Measurements from ENCODE around the gene CNIH2. TPM values are rescaled to one million over a fixed set of nuclear protein-coding genes. Genes with fewer than 3 reads are reported as not detected.

The CNIH2 gene
- total RNA-seq, 1 experiment from 2014 or later: 12.9 TPM

- TF ChIP-seq GTF2I (CRISPR knock-in tag; conservative IDR thresholded peaks at IDR 0.05) (no peak), ARID4B (CRISPR knock-in tag; IDR thresholded peaks at IDR 0.05; ENCODE audit: borderline replicate concordance) (no peak), MAX (CRISPR knock-in tag; IDR thresholded peaks at IDR 0.05) (no peak), ZNF138 (CRISPR knock-in tag; conservative IDR thresholded peaks at IDR 0.05) (no peak), ATF2 (CRISPR knock-in tag; IDR thresholded peaks at IDR 0.05; ENCODE audit: borderline replicate concordance, low read depth) (no peak), TEAD1 (CRISPR knock-in tag; IDR thresholded peaks at IDR 0.05) (no peak), GRHL2 (CRISPR knock-in tag; IDR thresholded peaks at IDR 0.05; ENCODE audit: insufficient replicate concordance, severe bottlenecking) (no peak), ZSCAN18 (CRISPR knock-in tag; IDR thresholded peaks at IDR 0.05) (no peak), FOXP1 (CRISPR knock-in tag; IDR thresholded peaks at IDR 0.05; ENCODE audit: borderline replicate concordance) (no peak), NR1H2 (CRISPR knock-in tag; IDR thresholded peaks at IDR 0.05) (no peak)
These were observed 21.2 kb downstream of the CNIH2 start (continued) for GRCh38 chr11:66299186-66299585.

GRCh38 chr11:66302656-66303055 is 24.7 kb downstream of the CNIH2 start:
- Mint-ChIP-seq H3K36me3 (no peaks in the 10 kb centered on the region), H3K27me3 (ENCODE audit: low read depth) (peaks cover 4% of the 10 kb centered on the region), H3K4me3 (no peak overlapping the region), H3K27ac (no peak overlapping the region), H3K9me3 (no peaks in the 10 kb centered on the region), H3K4me1 (peaks cover under 1% of the 10 kb centered on the region; the same call in 1 of the 2 replicates)
- no peak for DNase-seq (ENCODE audit: low spot score)
- CTCF ChIA-PET: interaction anchor here (1.0 to 7.3 kb wide), 3 partner anchors 10 to 23 kb away, joined by 3 to 79 read pairs (median 5); no protein-coding TSS in a partner anchor
- ATAC-seq: no peak
- POLR2A ChIA-PET: no interaction called here
- TF ChIP-seq ZNF121 (CRISPR knock-in tag; IDR thresholded peaks at IDR 0.05): no peak
- TF ChIP-seq STAT6 (CRISPR knock-in tag; conservative IDR thresholded peaks at IDR 0.05; ENCODE audit: low read depth): no peak
- TF ChIP-seq ZMAT4 (CRISPR knock-in tag; IDR thresholded peaks at IDR 0.05): no peak
- no peak for TF ChIP-seq TEAD4 (CRISPR knock-in tag; IDR thresholded peaks at IDR 0.05)
- TF ChIP-seq E2F5 (CRISPR knock-in tag; IDR thresholded peaks at IDR 0.05): no peak
- no peak for TF ChIP-seq PRDM15 (CRISPR knock-in tag; IDR thresholded peaks at IDR 0.05)
- no peak for TF ChIP-seq ZNF423 (CRISPR knock-in tag; IDR thresholded peaks at IDR 0.05)
- no peak for TF ChIP-seq ZNF671 (CRISPR knock-in tag; IDR thresholded peaks at IDR 0.05)
- no peak for TF ChIP-seq SMAD4 (CRISPR knock-in tag; IDR thresholded peaks at IDR 0.05)
- no peak for TF ChIP-seq CTCF (IDR thresholded peaks at IDR 0.05)

Measured in WTC11 (cell line).